Immature natural killer cell (primary cell): Measurements from ENCODE around the gene MLX. TPM values are rescaled to one million over a fixed set of nuclear protein-coding genes. Genes with fewer than 3 reads are reported as not detected.
"Not testable (repeated sequence)": the region's sequence is repeated elsewhere in the genome, so short reads cannot be mapped to it uniquely, and the experiment has no call there.

Source experiments
- DNase-seq, 3 donors: peaks; one replicate each; pipeline ENCODE4 v3.0.0; 2022; ENCODE audit warnings: mixed read lengths in 1 of 3
- H3K27ac Mint-ChIP-seq, 6 donors: one replicate each; pipeline ENCODE4 v1.8.0; 2020; ENCODE audit warnings: mixed read lengths in 6 of 6, mild to moderate bottlenecking in 5 of 6, inconsistent platforms in 4 of 6, moderate library complexity in 3 of 6
- H3K27me3 Mint-ChIP-seq, 3 donors: one replicate each; pipeline ENCODE4 v1.8.0; 2020 to 2021; ENCODE audit warnings: low read depth in 3 of 3, mild to moderate bottlenecking in 3 of 3, mixed read lengths in 3 of 3, moderate library complexity in 3 of 3, inconsistent platforms in 1 of 3
- H3K36me3 Mint-ChIP-seq, 3 donors: one replicate each; pipeline ENCODE4 v1.8.0; 2020; ENCODE audit warnings: mixed read lengths in 3 of 3, inconsistent platforms in 2 of 3, mild to moderate bottlenecking in 2 of 3
- H3K4me1 Mint-ChIP-seq, 2 donors: one replicate each; pipeline ENCODE4 v1.8.0; 2020; ENCODE audit warnings: inconsistent platforms in 2 of 2, mild to moderate bottlenecking in 2 of 2, mixed read lengths in 2 of 2, moderate library complexity in 1 of 2
- H3K4me3 Mint-ChIP-seq, 5 donors: one replicate each; pipeline ENCODE4 v1.8.0; 2020; ENCODE audit warnings: mild to moderate bottlenecking in 5 of 5, mixed read lengths in 5 of 5, inconsistent platforms in 3 of 5, moderate library complexity in 3 of 5
- H3K9me3 Mint-ChIP-seq, 6 donors: one replicate each; pipeline ENCODE4 v1.8.0; 2020; ENCODE audit warnings: mild to moderate bottlenecking in 6 of 6, mixed read lengths in 6 of 6, inconsistent platforms in 4 of 6, moderate library complexity in 3 of 6
- polyA plus RNA-seq, 3 donors: library from polyadenylated mRNA; unstranded; fragments of 300-500 nt; fragmentation: Illumina TruSeq; gene quantifications; one replicate each; pipeline ENCODE4 v1.2.3, GENCODE V29; 2021

Gene MLX
- polyA plus RNA-seq, 3 donors from 2014 or later = 25.0 to 41.0 (median 30.5) TPM

DNA sequence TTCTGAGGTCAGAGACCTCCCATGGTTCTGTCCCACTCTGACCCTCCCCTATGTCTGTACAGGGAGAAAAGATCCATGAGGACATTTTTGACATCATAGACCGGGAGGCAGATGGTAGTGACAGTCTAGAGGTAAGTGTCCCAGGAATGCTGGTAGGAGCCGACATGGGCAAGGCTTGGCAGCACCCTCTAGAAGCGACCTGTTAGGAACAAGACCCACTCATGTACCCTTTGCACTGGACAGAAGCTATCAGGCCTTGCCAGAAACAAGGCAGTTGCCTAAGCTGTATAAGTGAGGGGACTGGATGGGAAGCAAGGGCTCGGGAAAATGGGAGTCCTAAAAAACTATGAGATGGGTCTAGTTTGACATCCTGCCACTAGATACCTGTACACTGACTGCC is 45.1 kb downstream of the MLX start:
- peak overlapping the region in 4 of 5 donors; percentile 21 to 49 (median 40) for H3K4me3 Mint-ChIP-seq
- H3K9me3 Mint-ChIP-seq = no peaks in the 10 kb centered on the region
- H3K4me1 Mint-ChIP-seq = peaks cover 24 to 31% of the 10 kb centered on the region in 2 donors
- H3K27me3 Mint-ChIP-seq = peaks cover 8 to 17% (median 10%) of the 10 kb centered on the region in 3 donors
- H3K27ac Mint-ChIP-seq = no peak overlapping the region
- H3K36me3 Mint-ChIP-seq = peaks cover 0 to 25% (median 6%) of the 10 kb centered on the region in 3 donors
- DNase-seq = no peak

GRCh38 chr17:42613699-42614295 is 46.9 kb downstream of the MLX start:
- peaks cover 6 to 12% (median 8%) of the 10 kb centered on the region in 3 donors for H3K27me3 Mint-ChIP-seq
- no peak overlapping the region for H3K4me3 Mint-ChIP-seq
- H3K36me3 Mint-ChIP-seq = peaks cover 0 to 25% (median 6%) of the 10 kb centered on the region in 3 donors
- DNase-seq = no peak
- peaks cover 19 to 23% of the 10 kb centered on the region in 2 donors for H3K4me1 Mint-ChIP-seq
- no peak overlapping the region for H3K27ac Mint-ChIP-seq
- H3K9me3 Mint-ChIP-seq = no peaks in the 10 kb centered on the region

DNA sequence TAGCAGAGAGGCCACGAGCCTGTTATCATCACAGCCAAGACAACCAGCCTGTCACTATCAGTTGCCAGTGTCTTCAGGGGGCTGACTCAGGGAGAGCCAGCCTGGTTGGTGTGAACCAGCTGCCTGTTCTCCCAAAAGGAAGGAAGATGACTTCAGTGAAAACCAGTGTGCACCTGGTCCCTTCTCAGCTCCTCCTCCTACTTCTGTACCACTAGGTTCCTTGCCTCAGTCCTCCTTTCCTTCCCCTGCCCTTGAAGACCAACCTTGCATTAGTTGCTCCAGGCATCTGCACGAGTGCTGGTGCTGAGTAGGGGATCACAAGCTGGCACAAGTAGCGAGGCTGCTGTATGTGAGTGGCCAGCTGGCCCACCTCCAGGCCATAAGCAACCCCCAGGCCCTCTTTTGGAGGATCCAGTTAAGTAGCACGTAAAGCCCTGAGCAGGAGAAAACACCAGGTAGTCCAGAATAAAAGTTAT is 51.1 kb downstream of the MLX start:
- Mint-ChIP-seq H3K9me3 (no peaks in the 10 kb centered on the region), H3K4me3 (no peak overlapping the region), H3K27me3 (peaks cover 0 to 4% (median 2%) of the 10 kb centered on the region in 3 donors), H3K36me3 (peaks cover 0 to 20% (median 6%) of the 10 kb centered on the region in 3 donors), H3K4me1 (peaks cover 14% of the 10 kb centered on the region in 2 donors), H3K27ac (peak overlapping the region in 2 of 6 donors; percentile 39 to 58)
- no peak for DNase-seq

- peaks cover 14% of the 10 kb centered on the region in 2 donors for H3K4me1 Mint-ChIP-seq
- H3K36me3 Mint-ChIP-seq = peaks cover 3 to 19% (median 6%) of the 10 kb centered on the region in 3 donors
- peak overlapping the region in 4 of 5 donors; percentile 2 to 68 (median 62) for H3K4me3 Mint-ChIP-seq
- H3K9me3 Mint-ChIP-seq = no peaks in the 10 kb centered on the region
- peak overlapping the region in 4 of 6 donors; percentile 17 to 58 (median 32) for H3K27ac Mint-ChIP-seq
- DNase-seq = peak in 1 of 3 donors; percentile 10
- peaks cover 0 to 3% (median 2%) of the 10 kb centered on the region in 3 donors for H3K27me3 Mint-ChIP-seq
These were observed 51.7 kb downstream of the MLX start for GRCh38 chr17:42618442-42619150.

GRCh38 chr17:42621987-42622386 is 55.1 kb downstream of the MLX start:
- not testable (repeated sequence) for H3K27ac Mint-ChIP-seq, H3K9me3 Mint-ChIP-seq, H3K36me3 Mint-ChIP-seq, DNase-seq, H3K27me3 Mint-ChIP-seq, H3K4me3 Mint-ChIP-seq
- peaks cover 14% of the 10 kb centered on the region in 2 donors for H3K4me1 Mint-ChIP-seq

Other genes with a start within 250 kb of the MLX start
- gene STAT3, start 178.7 kb upstream of the MLX start, polyA plus RNA-seq = 100 to 1,000 TPM; 110 to 205 (median 127) TPM
- gene CAVIN1, start 143.8 kb upstream of the MLX start, polyA plus RNA-seq = not detected
- 1 to 10 TPM in 2 of 3 donors, under 1 TPM in 1; 0.76 to 4.2 (median 1.4) TPM for gene ATP6V0A1, start 108.2 kb upstream of the MLX start, polyA plus RNA-seq
- 10 to 100 TPM; 28.1 to 43.5 (median 33.6) TPM for gene NAGLU, start 30.9 kb upstream of the MLX start, polyA plus RNA-seq
- 1 to 10 TPM in 1 of 3 donors, under 1 TPM in 1, not detected in 1; 0.99 to 1.9 TPM for gene HSD17B1, start 14.2 kb upstream of the MLX start, polyA plus RNA-seq
- 100 to 1,000 TPM in 1 of 3 donors, 10 to 100 TPM in 2; 54.1 to 136 (median 72.5) TPM for gene COASY, start 5.0 kb upstream of the MLX start, polyA plus RNA-seq
- gene PSMC3IP, start 10.6 kb downstream of the MLX start, polyA plus RNA-seq = 1 to 10 TPM in 2 of 3 donors, under 1 TPM in 1; 0.91 to 3.0 (median 1.5) TPM
- gene RETREG3, start 42.3 kb downstream of the MLX start, polyA plus RNA-seq = 100 to 1,000 TPM; 132 to 168 (median 133) TPM
- 10 to 100 TPM in 2 of 3 donors, 1 to 10 TPM in 1; 6.0 to 16.9 (median 10.9) TPM for gene TUBG1, start 42.6 kb downstream of the MLX start, polyA plus RNA-seq
- 1 to 10 TPM; 1.3 to 4.0 (median 3.4) TPM for gene TUBG2, start 92.2 kb downstream of the MLX start, polyA plus RNA-seq
- not detected for gene PLEKHH3, start 109.9 kb downstream of the MLX start, polyA plus RNA-seq
- under 1 TPM in 2 of 3 donors, not detected in 1; 0.17 to 0.26 TPM for gene CCR10, start 114.7 kb downstream of the MLX start, polyA plus RNA-seq
- gene CNTNAP1, start 115.4 kb downstream of the MLX start, polyA plus RNA-seq = under 1 TPM in 1 of 3 donors, not detected in 2; 0.73 TPM
- gene EZH1, start 177.9 kb downstream of the MLX start, polyA plus RNA-seq = 10 to 100 TPM in 2 of 3 donors, 1 to 10 TPM in 1; 9.8 to 32.3 (median 19.5) TPM
- not detected for gene RAMP2, start 194.1 kb downstream of the MLX start, polyA plus RNA-seq
- gene VPS25, start 206.3 kb downstream of the MLX start, polyA plus RNA-seq = 10 to 100 TPM; 60.2 to 94.1 (median 90.2) TPM
- gene WNK4, start 213.5 kb downstream of the MLX start, polyA plus RNA-seq = not detected
- 100 to 1,000 TPM; 162 to 221 (median 186) TPM for gene COA3, start 231.6 kb downstream of the MLX start, polyA plus RNA-seq
- under 1 TPM in 2 of 3 donors, not detected in 1; 0.10 to 0.40 TPM for gene CNTD1, start 231.8 kb downstream of the MLX start, polyA plus RNA-seq